ENCODE measurements around the gene GPC5.

Gene GPC5

GRCh38 chr13:92913840-92914239 is 1515.4 kb downstream of the GPC5 start:
- DNase-seq, result no peak
